ENCODE results near the gene KRTAP4-5. TPM values are rescaled to one million over a fixed set of nuclear protein-coding genes. Genes with fewer than 3 reads are reported as not detected.
"Not testable (repeated sequence)": the region's sequence is repeated elsewhere in the genome, so short reads cannot be mapped to it uniquely, and the experiment has no call there.

The KRTAP4-5 gene
- total RNA-seq, 4 donors from 2014 or later: not detected

DNA sequence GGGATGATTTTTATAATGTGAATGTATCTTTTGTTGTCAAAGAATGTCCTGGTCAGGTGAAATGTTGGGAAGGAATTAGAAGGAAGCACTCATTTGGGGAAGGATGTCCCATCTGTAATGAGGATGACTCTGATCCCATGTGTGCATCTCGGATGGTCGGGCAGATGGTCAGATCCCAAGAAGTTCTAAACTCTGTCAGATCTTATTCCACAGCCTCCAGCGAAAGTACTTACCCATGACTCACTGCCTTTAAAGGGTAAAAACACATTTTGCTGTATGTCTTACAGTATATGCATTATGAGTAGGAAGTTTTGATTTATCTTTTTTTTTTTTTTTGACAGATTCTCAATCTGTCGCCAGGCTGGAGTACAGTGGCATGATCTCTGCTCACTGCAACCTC is 30.9 kb downstream of the KRTAP4-5 start:
- no peak overlapping the region for H3K4me3 ChIP-seq
- in situ Hi-C loops (cut with MboI; ENCODE audit: low pct_ligation_motif_present in 1 of 4, low pct_unique_long_range_greater_than_20kb in 1 of 4, low sequenced_read_pairs in 3 of 4) (no loop called here), intact Hi-C loops (cut with DNase I; ENCODE audit: low total_unique reads) (no loop called here)
- no peak overlapping the region for H3K27ac ChIP-seq
- no peaks in the 10 kb centered on the region for H3K36me3 ChIP-seq
- no peaks in the 10 kb centered on the region for H3K4me1 ChIP-seq
- no peak for DNase-seq
- H3K27me3 ChIP-seq: peaks cover 8% of the 10 kb centered on the region
- WGBS, 2 donors (ENCODE audit: low coverage in 1 of 2): 87 to 89% methylated on average over 4 of the region's 4 CpGs
- TF ChIP-seq POLR2A (IDR thresholded peaks at IDR 0.05): no peak
- TF ChIP-seq, protein P1, sequence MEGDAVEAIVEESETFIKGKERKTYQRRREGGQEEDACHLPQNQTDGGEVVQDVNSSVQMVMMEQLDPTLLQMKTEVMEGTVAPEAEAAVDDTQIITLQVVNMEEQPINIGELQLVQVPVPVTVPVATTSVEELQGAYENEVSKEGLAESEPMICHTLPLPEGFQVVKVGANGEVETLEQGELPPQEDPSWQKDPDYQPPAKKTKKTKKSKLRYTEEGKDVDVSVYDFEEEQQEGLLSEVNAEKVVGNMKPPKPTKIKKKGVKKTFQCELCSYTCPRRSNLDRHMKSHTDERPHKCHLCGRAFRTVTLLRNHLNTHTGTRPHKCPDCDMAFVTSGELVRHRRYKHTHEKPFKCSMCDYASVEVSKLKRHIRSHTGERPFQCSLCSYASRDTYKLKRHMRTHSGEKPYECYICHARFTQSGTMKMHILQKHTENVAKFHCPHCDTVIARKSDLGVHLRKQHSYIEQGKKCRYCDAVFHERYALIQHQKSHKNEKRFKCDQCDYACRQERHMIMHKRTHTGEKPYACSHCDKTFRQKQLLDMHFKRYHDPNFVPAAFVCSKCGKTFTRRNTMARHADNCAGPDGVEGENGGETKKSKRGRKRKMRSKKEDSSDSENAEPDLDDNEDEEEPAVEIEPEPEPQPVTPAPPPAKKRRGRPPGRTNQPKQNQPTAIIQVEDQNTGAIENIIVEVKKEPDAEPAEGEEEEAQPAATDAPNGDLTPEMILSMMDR (IDR thresholded peaks at IDR 0.05): no peak
- no peak for TF ChIP-seq POLR2AphosphoS5 (IDR thresholded peaks at IDR 0.05)
- TF ChIP-seq EP300 (IDR thresholded peaks at IDR 0.05; ENCODE audit: low read depth): no peak
- H3K9me3 ChIP-seq: no peaks in the 10 kb centered on the region

DNA sequence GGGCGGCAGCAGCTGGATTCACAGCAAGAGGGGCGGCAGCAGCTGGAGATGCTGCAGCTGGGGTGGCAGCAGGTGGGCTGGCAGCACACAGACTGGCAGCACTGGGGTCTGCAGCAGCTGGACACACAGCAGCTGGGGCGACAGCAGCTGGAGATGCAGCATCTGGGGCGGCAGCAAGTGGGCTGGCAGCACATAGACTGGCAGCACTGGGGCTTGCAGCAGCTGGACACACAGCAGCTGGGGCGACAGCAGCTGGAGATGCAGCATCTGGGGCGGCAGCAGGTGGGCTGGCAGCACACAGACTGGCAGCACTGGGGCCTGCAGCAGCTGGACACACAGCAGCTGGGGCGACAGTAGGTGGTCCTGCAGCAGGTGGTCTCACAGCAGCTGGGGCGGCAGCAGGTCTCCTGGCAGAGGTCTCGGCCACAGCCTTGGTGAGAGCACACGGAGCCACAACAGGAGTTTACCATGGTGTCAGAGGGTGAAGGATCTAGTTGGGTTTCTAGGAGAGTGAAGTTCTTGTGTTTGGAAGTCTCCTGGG is 31.7 kb downstream of the KRTAP4-5 start, which contains the start of gene KRTAP4-11:
Gene KRTAP4-11 (minus strand): TSS at position 528 of the 541 bp plus-strand sequence. CDS start 58 bp downstream, at position 470.
- in situ Hi-C loops (cut with MboI; ENCODE audit: low pct_ligation_motif_present in 1 of 4, low pct_unique_long_range_greater_than_20kb in 1 of 4, low sequenced_read_pairs in 3 of 4); H3K4me3 ChIP-seq; H3K36me3 ChIP-seq; H3K27ac ChIP-seq; H3K4me1 ChIP-seq; H3K27me3 ChIP-seq; intact Hi-C loops (cut with DNase I; ENCODE audit: low total_unique reads); H3K9me3 ChIP-seq; DNase-seq: not testable (repeated sequence)
- 76 to 100% methylated on average over 1 to 10 of the region's 10 CpGs for whole genome bisulfite sequencing, 2 donors (ENCODE audit: low coverage in 1 of 2)

DNA sequence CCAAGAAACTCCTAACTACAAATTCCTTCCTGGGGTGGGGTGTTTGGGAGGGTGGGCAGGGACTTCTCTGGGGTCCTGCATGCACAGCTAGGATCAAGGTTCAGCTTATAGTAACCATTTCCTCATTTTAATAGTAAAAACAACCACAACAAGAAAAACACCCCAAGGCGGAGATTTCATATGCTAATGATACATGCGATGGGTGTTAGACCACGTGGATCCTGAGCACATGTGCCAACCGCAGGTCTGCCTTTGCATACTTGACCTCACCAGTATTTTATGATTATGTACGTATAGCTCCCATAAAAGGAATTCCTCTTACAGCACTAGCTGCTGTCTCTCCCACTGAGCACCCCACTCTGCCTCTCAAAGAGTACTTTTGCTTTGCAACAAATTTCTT is 33.3 kb downstream of the KRTAP4-5 start:
- in situ Hi-C loops (cut with MboI; ENCODE audit: low pct_ligation_motif_present in 1 of 4, low pct_unique_long_range_greater_than_20kb in 1 of 4, low sequenced_read_pairs in 3 of 4) (no loop called here), intact Hi-C loops (cut with DNase I; ENCODE audit: low total_unique reads) (no loop called here)
- Histone ChIP-seq H3K9me3 (no peaks in the 10 kb centered on the region), H3K27me3 (peaks cover 8% of the 10 kb centered on the region), H3K27ac (no peak overlapping the region), H3K4me3 (no peak overlapping the region), H3K36me3 (no peaks in the 10 kb centered on the region), H3K4me1 (no peaks in the 10 kb centered on the region)
- 0 to 28% methylated on average over 1 to 5 of the region's 5 CpGs for WGBS, 2 donors (ENCODE audit: low coverage in 1 of 2)
- TF ChIP-seq EP300 (IDR thresholded peaks at IDR 0.05; ENCODE audit: low read depth) (no peak), POLR2AphosphoS5 (IDR thresholded peaks at IDR 0.05) (no peak), POLR2A (IDR thresholded peaks at IDR 0.05) (no peak)
- TF ChIP-seq, protein P1 (IDR thresholded peaks at IDR 0.05): no peak
- no peak for DNase-seq

DNA sequence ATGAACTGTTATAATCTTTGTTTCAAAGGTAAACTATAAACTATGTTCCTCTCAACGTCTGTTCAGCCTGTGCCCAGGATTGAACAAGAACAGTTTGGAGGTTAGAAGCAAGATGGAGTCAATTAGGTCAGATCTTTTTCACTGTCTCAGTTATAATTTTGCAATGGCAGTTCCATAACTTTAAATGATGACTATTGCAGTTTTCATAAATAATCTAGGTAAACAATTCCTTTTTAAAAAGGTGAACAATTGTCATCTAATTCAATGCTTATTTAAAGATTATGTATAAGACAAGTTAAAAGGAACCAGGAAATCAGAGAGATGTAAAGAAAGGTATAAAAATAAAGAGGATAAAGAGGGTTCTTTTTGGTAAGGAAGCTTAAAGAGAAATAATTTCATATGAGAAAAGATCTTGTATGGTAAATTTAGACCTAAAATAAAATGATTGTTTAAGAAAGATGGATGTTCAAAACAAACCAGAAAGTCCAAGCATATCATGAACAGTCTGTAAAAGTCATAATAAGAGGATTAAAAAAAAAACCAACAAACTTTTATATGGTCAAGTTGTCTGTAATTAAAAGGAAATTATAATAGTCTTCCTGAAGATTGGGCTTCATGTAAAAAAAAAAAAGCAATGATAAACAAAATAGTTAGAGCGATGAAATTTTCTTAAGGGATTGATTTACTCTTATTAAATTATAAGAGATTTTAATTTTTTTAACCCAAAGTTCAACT is 38.3 kb downstream of the KRTAP4-5 start:
- in situ Hi-C loops (cut with MboI; ENCODE audit: low pct_ligation_motif_present in 1 of 4, low pct_unique_long_range_greater_than_20kb in 1 of 4, low sequenced_read_pairs in 3 of 4): no loop called here
- DNase-seq: no peak
- TF ChIP-seq EP300 (IDR thresholded peaks at IDR 0.05; ENCODE audit: low read depth): no peak
- TF ChIP-seq POLR2A (IDR thresholded peaks at IDR 0.05): no peak
- no peak for TF ChIP-seq POLR2AphosphoS5 (IDR thresholded peaks at IDR 0.05)
- TF ChIP-seq, protein P1 (IDR thresholded peaks at IDR 0.05): no peak
- H3K27me3 ChIP-seq: peaks cover 5% of the 10 kb centered on the region
- H3K27ac ChIP-seq: no peak overlapping the region
- no peaks in the 10 kb centered on the region for H3K9me3 ChIP-seq
- H3K36me3 ChIP-seq: no peaks in the 10 kb centered on the region
- WGBS, 2 donors (ENCODE audit: low coverage in 1 of 2): 82 to 86% methylated on average over 2 of the region's 2 CpGs
- no peak overlapping the region for H3K4me3 ChIP-seq
- H3K4me1 ChIP-seq: no peaks in the 10 kb centered on the region
- intact Hi-C loops (cut with DNase I; ENCODE audit: low total_unique reads): no loop called here

DNA sequence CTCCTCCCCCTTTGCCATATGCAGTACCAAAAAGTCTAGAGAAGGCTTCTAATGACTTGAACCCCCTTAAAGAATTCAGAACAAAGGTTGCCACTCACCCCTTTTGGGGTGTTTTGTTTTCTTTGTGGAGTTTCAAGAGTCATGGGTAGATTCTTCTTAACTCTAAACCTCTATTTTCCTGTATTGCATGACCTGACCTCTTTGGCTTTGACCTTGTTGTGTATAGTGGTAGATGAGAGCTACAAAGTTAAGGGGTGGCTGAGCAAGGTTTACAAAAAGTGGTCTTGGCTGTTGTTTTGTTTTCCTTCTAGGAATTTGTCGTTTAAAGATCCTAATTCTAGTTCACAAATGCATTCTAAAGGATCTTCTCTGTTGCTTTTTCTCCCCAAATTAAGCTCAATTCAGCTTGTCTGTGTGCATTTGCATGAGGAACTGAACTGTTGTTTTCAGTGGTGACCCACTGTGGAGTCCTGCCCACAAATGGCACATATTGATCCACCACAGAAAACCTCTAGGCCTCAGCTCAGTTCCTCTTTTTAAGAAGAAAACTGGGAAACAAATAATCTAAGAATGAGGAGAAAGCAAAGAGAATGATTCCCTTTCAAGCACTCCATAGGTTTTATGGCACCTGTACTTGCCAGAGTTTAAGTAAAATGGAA is 40.8 kb downstream of the KRTAP4-5 start:
- not testable (repeated sequence) for H3K27ac ChIP-seq

More for the DNA sequence above, 40.8 kb downstream of the KRTAP4-5 start:
- in situ Hi-C loops (cut with MboI; ENCODE audit: low pct_ligation_motif_present in 1 of 4, low pct_unique_long_range_greater_than_20kb in 1 of 4, low sequenced_read_pairs in 3 of 4); DNase-seq; intact Hi-C loops (cut with DNase I; ENCODE audit: low total_unique reads); H3K9me3 ChIP-seq; H3K4me1 ChIP-seq; H3K36me3 ChIP-seq; H3K27me3 ChIP-seq; H3K4me3 ChIP-seq: not testable (repeated sequence)
- 0% methylated on average over 1 of the region's 1 CpG; no CpG with 5 or more reads in 1 of the 2 donors for WGBS, 2 donors (ENCODE audit: low coverage in 1 of 2)
